B cell (primary cell): ENCODE results near the gene NADSYN1.

Experiments used
- EZH2 ChIP-seq: IDR thresholded peaks from 2 replicates; pipeline ENCODE4 v1.6.1; 2012; ENCODE audit warnings: borderline replicate concordance, low read depth, mild to moderate bottlenecking, moderate library complexity, low read length; ENCODE audit not compliant: insufficient read depth, poor library complexity, severe bottlenecking
- TF ChIP-seq, protein P1 (sequence below): fragments of 200-600 bp; IDR thresholded peaks from one replicate; pipeline ENCODE4 v1.8.0; 2022; ENCODE audit warnings: antibody characterized with exemption, mild to moderate bottlenecking

DNA sequence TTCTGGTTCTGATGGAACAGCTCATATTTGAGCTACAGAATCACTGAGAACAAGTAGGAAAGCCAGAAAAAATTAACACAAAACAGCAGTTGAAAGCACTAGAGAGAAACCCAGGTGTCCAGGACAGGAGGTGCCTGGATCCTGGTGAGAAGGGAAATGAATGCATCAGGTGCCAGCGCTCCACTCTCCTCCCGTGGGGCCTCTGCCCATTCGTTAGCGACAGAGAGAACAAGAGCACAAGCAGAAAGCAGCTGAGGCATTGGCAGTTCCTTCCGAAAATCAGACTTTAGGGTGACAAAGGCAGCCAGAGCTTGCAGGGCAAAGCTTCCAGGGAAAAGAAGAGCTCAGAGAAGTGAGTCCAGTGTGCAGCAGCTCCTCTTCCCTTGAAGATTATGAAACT lies 54.1 kb downstream of the NADSYN1 start:
- TF ChIP-seq, protein P1, sequence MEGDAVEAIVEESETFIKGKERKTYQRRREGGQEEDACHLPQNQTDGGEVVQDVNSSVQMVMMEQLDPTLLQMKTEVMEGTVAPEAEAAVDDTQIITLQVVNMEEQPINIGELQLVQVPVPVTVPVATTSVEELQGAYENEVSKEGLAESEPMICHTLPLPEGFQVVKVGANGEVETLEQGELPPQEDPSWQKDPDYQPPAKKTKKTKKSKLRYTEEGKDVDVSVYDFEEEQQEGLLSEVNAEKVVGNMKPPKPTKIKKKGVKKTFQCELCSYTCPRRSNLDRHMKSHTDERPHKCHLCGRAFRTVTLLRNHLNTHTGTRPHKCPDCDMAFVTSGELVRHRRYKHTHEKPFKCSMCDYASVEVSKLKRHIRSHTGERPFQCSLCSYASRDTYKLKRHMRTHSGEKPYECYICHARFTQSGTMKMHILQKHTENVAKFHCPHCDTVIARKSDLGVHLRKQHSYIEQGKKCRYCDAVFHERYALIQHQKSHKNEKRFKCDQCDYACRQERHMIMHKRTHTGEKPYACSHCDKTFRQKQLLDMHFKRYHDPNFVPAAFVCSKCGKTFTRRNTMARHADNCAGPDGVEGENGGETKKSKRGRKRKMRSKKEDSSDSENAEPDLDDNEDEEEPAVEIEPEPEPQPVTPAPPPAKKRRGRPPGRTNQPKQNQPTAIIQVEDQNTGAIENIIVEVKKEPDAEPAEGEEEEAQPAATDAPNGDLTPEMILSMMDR: no peak
- no peak for TF ChIP-seq EZH2
